ENCODE data around the gene FGF13. TPM values are rescaled to one million over a fixed set of nuclear protein-coding genes. Genes with fewer than 3 reads are reported as not detected.

The FGF13 gene
- total RNA-seq, 2 experiments from 2014 or later, result not detected

GRCh38 chrX:138708268-138708667, 3.2 kb downstream of the FGF13 start:
- no peaks in the 10 kb centered on the region for H3K9me3 Mint-ChIP-seq
- no peak overlapping the region for H3K4me3 Mint-ChIP-seq
- H3K4me1 Mint-ChIP-seq, result no peaks in the 10 kb centered on the region
- CTCF ChIA-PET, result no interaction called here
- H3K27ac Mint-ChIP-seq, result no peak overlapping the region
- H3K36me3 Mint-ChIP-seq (ENCODE audit: low read depth), result no peaks in the 10 kb centered on the region
- POLR2A ChIA-PET, result no interaction called here
- no peak for DNase-seq
- peaks cover 32% of the 10 kb centered on the region for H3K27me3 Mint-ChIP-seq

GRCh38 chrX:138704596-138704995, 6.9 kb downstream of the FGF13 start:
- no peaks in the 10 kb centered on the region for H3K9me3 Mint-ChIP-seq
- H3K27me3 Mint-ChIP-seq, result peaks cover 9% of the 10 kb centered on the region
- ChIA-PET CTCF (no interaction called here), POLR2A (no interaction called here)
- DNase-seq, result no peak
- H3K4me3 Mint-ChIP-seq, result no peak overlapping the region
- H3K27ac Mint-ChIP-seq, result no peak overlapping the region
- H3K36me3 Mint-ChIP-seq (ENCODE audit: low read depth), result no peaks in the 10 kb centered on the region
- H3K4me1 Mint-ChIP-seq, result no peaks in the 10 kb centered on the region

GRCh38 chrX:138704101-138704500, 7.4 kb downstream of the FGF13 start:
- H3K27ac Mint-ChIP-seq, result no peak overlapping the region
- H3K36me3 Mint-ChIP-seq (ENCODE audit: low read depth), result no peaks in the 10 kb centered on the region
- CTCF ChIA-PET, result no interaction called here
- POLR2A ChIA-PET, result no interaction called here
- H3K4me3 Mint-ChIP-seq, result no peak overlapping the region
- no peak for DNase-seq
- peaks cover 5% of the 10 kb centered on the region for H3K27me3 Mint-ChIP-seq
- H3K4me1 Mint-ChIP-seq, result no peaks in the 10 kb centered on the region
- H3K9me3 Mint-ChIP-seq, result no peaks in the 10 kb centered on the region

GRCh38 chrX:138692591-138692990, 18.9 kb downstream of the FGF13 start:
- ChIA-PET POLR2A (no interaction called here), CTCF (no interaction called here)
- Mint-ChIP-seq H3K9me3 (no peaks in the 10 kb centered on the region), H3K27me3 (no peaks in the 10 kb centered on the region), H3K27ac (no peak overlapping the region), H3K36me3 (ENCODE audit: low read depth) (no peaks in the 10 kb centered on the region), H3K4me1 (no peaks in the 10 kb centered on the region), H3K4me3 (no peak overlapping the region)
- no peak for DNase-seq

GRCh38 chrX:138691186-138691585, 20.3 kb downstream of the FGF13 start:
- CTCF ChIA-PET, result no interaction called here
- Mint-ChIP-seq H3K27ac (no peak overlapping the region), H3K36me3 (ENCODE audit: low read depth) (no peaks in the 10 kb centered on the region), H3K9me3 (no peaks in the 10 kb centered on the region), H3K27me3 (no peaks in the 10 kb centered on the region), H3K4me1 (no peaks in the 10 kb centered on the region), H3K4me3 (no peak overlapping the region)
- POLR2A ChIA-PET, result no interaction called here
- DNase-seq, result no peak

GRCh38 chrX:138690591-138690990, 20.9 kb downstream of the FGF13 start:
- Mint-ChIP-seq H3K36me3 (ENCODE audit: low read depth) (no peaks in the 10 kb centered on the region), H3K9me3 (no peaks in the 10 kb centered on the region), H3K27me3 (no peaks in the 10 kb centered on the region), H3K4me3 (no peak overlapping the region), H3K27ac (no peak overlapping the region), H3K4me1 (no peaks in the 10 kb centered on the region)
- CTCF ChIA-PET, result no interaction called here
- POLR2A ChIA-PET, result no interaction called here
- no peak for DNase-seq

GRCh38 chrX:138683600-138683999, 27.9 kb downstream of the FGF13 start:
- Mint-ChIP-seq H3K36me3 (ENCODE audit: low read depth) (no peaks in the 10 kb centered on the region), H3K4me1 (no peaks in the 10 kb centered on the region), H3K4me3 (no peak overlapping the region), H3K27ac (no peak overlapping the region), H3K27me3 (no peaks in the 10 kb centered on the region), H3K9me3 (no peaks in the 10 kb centered on the region)
- ChIA-PET CTCF (no interaction called here), POLR2A (no interaction called here)
- no peak for DNase-seq

- Mint-ChIP-seq H3K27ac (no peak overlapping the region), H3K9me3 (no peaks in the 10 kb centered on the region), H3K4me3 (no peak overlapping the region), H3K36me3 (ENCODE audit: low read depth) (no peaks in the 10 kb centered on the region), H3K4me1 (no peaks in the 10 kb centered on the region), H3K27me3 (no peaks in the 10 kb centered on the region)
- ChIA-PET POLR2A (no interaction called here), CTCF (no interaction called here)
- DNase-seq, result no peak
Observed at GRCh38 chrX:138669693-138670092, 41.8 kb downstream of the FGF13 start.

GRCh38 chrX:138664466-138664865, 47.1 kb downstream of the FGF13 start:
- Mint-ChIP-seq H3K4me3 (no peak overlapping the region), H3K4me1 (no peaks in the 10 kb centered on the region), H3K9me3 (no peaks in the 10 kb centered on the region), H3K36me3 (ENCODE audit: low read depth) (no peaks in the 10 kb centered on the region), H3K27ac (no peak overlapping the region), H3K27me3 (no peaks in the 10 kb centered on the region)
- POLR2A ChIA-PET, result no interaction called here
- CTCF ChIA-PET, result no interaction called here
- DNase-seq, result no peak

GRCh38 chrX:138664016-138664415, 47.5 kb downstream of the FGF13 start:
- no peaks in the 10 kb centered on the region for H3K36me3 Mint-ChIP-seq (ENCODE audit: low read depth)
- no peak overlapping the region for H3K4me3 Mint-ChIP-seq
- H3K27ac Mint-ChIP-seq, result no peak overlapping the region
- H3K9me3 Mint-ChIP-seq, result no peaks in the 10 kb centered on the region
- no peak for DNase-seq
- CTCF ChIA-PET, result no interaction called here
- H3K4me1 Mint-ChIP-seq, result no peaks in the 10 kb centered on the region
- POLR2A ChIA-PET, result no interaction called here
- no peaks in the 10 kb centered on the region for H3K27me3 Mint-ChIP-seq

- H3K36me3 Mint-ChIP-seq (ENCODE audit: low read depth), result no peaks in the 10 kb centered on the region
- H3K9me3 Mint-ChIP-seq, result no peaks in the 10 kb centered on the region
- POLR2A ChIA-PET, result no interaction called here
- no peak overlapping the region for H3K27ac Mint-ChIP-seq
- DNase-seq, result no peak
- no peaks in the 10 kb centered on the region for H3K4me1 Mint-ChIP-seq
- H3K4me3 Mint-ChIP-seq, result no peak overlapping the region
- CTCF ChIA-PET, result no interaction called here
- no peaks in the 10 kb centered on the region for H3K27me3 Mint-ChIP-seq
Observed at GRCh38 chrX:138651494-138651893, 60.0 kb downstream of the FGF13 start.

GRCh38 chrX:138648568-138648967, 62.9 kb downstream of the FGF13 start:
- H3K36me3 Mint-ChIP-seq (ENCODE audit: low read depth), result no peaks in the 10 kb centered on the region
- ChIA-PET POLR2A (no interaction called here), CTCF (no interaction called here)
- DNase-seq, result no peak
- no peak overlapping the region for H3K4me3 Mint-ChIP-seq
- H3K9me3 Mint-ChIP-seq, result no peaks in the 10 kb centered on the region
- no peak overlapping the region for H3K27ac Mint-ChIP-seq
- no peaks in the 10 kb centered on the region for H3K4me1 Mint-ChIP-seq
- no peaks in the 10 kb centered on the region for H3K27me3 Mint-ChIP-seq

GRCh38 chrX:138638996-138639395, 72.5 kb downstream of the FGF13 start:
- no peak overlapping the region for H3K4me3 Mint-ChIP-seq
- no peaks in the 10 kb centered on the region for H3K9me3 Mint-ChIP-seq
- H3K27me3 Mint-ChIP-seq, result no peaks in the 10 kb centered on the region
- H3K4me1 Mint-ChIP-seq, result no peaks in the 10 kb centered on the region
- CTCF ChIA-PET, result no interaction called here
- no peak for DNase-seq
- POLR2A ChIA-PET, result no interaction called here
- no peaks in the 10 kb centered on the region for H3K36me3 Mint-ChIP-seq (ENCODE audit: low read depth)
- H3K27ac Mint-ChIP-seq, result no peak overlapping the region
